ENCODE measurements around the gene HAGHL. TPM values are rescaled to one million over a fixed set of nuclear protein-coding genes. Genes with fewer than 3 reads are reported as not detected.

HAGHL gene, protein sequence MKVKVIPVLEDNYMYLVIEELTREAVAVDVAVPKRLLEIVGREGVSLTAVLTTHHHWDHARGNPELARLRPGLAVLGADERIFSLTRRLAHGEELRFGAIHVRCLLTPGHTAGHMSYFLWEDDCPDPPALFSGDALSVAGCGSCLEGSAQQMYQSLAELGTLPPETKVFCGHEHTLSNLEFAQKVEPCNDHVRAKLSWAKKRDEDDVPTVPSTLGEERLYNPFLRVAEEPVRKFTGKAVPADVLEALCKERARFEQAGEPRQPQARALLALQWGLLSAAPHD
- 1 to 10 TPM in 1 of 2 donors, under 1 TPM in 1; 0.67 to 1.1 TPM for total RNA-seq
- polyA plus RNA-seq = under 1 TPM; 0.25 to 0.32 TPM

DNA sequence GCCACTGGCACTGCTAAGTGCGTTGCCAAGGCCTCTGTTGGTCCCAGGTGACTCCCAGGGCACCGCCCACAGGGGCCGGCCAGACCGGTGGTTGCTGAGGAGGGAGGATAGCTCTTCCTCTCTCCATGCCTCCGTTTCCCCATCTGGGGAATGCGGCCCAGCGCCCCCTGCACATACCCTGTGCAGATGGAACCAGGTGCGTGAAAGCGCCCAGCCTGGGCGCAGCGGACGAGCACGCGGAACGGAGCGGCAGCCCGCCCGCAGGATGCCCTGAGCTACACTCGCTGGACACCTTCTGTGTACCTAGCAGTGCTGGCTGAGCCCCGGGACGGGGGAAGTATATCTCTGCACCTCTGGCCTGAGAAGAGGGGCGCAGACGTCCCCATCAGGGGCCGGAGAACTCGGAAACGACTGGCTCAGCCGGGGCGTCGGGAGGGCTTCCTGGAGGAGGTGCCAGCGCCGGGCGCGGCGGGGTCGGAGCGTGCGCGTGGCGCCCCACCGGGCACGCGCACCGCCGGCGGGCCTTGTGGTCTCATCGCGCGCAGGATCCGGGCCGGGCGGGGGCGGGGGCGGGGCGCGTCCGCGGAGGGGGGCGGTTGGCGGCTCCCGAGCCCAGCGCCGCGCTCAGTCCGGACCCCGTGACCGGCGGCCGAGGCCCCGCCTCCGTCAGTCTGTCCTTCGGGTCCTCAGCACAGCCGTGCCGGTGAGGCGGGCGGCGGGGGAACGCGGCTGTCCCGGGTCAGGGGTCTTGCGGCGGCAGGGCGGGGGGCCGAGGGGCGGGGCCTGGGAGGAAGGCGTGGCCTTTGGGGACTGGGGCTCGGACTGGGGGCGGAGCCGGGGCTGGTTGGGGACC, at the start of gene HAGHL, which contains the start of gene CCDC78:
Gene HAGHL (plus strand): TSS at position 669 of the 853 bp plus-strand sequence. CDS start 404 bp downstream, outside the sequence.
Gene CCDC78 (minus strand): TSS at position 6 of the 853 bp plus-strand sequence. CDS start 76 bp downstream, outside the sequence.
- peak within 1 kb of the TSS in 2 of 3 donors; percentile 23 to 43 for H3K4me3 ChIP-seq (ENCODE audit: low read depth in 1 of 3, low read length in 3 of 3)
- peaks cover 8 to 24% (median 17%) of the 10 kb centered on the region in 4 donors for H3K4me1 ChIP-seq (ENCODE audit: control insufficient read depth in 4 of 4, insufficient read depth in 4 of 4, low read length in 3 of 4)
- peaks cover 0 to 5% (median 0%) of the 10 kb centered on the region in 4 donors for H3K36me3 ChIP-seq (ENCODE audit: control insufficient read depth in 4 of 4, insufficient read depth in 3 of 4, low read depth in 1 of 4, low read length in 3 of 4)
- no peak within 1 kb of the TSS for H3K9ac ChIP-seq (ENCODE audit: low read depth in 1 of 2, low read length in 2 of 2)
- H3K27ac ChIP-seq (ENCODE audit: low read depth in 1 of 2, low read length in 2 of 2) = no peak within 1 kb of the TSS
- peak; percentile 49 for DNase-seq (ENCODE audit: low spot score)
- H3K27me3 ChIP-seq (ENCODE audit: control insufficient read depth in 4 of 4, insufficient read depth in 4 of 4, low read length in 3 of 4) = peaks cover 0 to 2% (median 0%) of the 10 kb centered on the region in 4 donors
- TF ChIP-seq REST (IDR thresholded peaks at IDR 0.05) (no peak), RXRA (IDR thresholded peaks at IDR 0.05) (no peak), EGR1 (IDR thresholded peaks at IDR 0.05; ENCODE audit: low read depth in 2 of 2) (no peak), JUND (IDR thresholded peaks at IDR 0.05) (no peak), HNF4G (IDR thresholded peaks at IDR 0.05) (no peak), HNF4A (conservative IDR thresholded peaks at IDR 0.05) (no peak), GABPA (IDR thresholded peaks at IDR 0.05 in 1 of 2, conservative IDR thresholded peaks at IDR 0.05 in 1 of 2) (no peak), NR2F2 (IDR thresholded peaks at IDR 0.05) (no peak)
- TF ChIP-seq, protein P1, sequence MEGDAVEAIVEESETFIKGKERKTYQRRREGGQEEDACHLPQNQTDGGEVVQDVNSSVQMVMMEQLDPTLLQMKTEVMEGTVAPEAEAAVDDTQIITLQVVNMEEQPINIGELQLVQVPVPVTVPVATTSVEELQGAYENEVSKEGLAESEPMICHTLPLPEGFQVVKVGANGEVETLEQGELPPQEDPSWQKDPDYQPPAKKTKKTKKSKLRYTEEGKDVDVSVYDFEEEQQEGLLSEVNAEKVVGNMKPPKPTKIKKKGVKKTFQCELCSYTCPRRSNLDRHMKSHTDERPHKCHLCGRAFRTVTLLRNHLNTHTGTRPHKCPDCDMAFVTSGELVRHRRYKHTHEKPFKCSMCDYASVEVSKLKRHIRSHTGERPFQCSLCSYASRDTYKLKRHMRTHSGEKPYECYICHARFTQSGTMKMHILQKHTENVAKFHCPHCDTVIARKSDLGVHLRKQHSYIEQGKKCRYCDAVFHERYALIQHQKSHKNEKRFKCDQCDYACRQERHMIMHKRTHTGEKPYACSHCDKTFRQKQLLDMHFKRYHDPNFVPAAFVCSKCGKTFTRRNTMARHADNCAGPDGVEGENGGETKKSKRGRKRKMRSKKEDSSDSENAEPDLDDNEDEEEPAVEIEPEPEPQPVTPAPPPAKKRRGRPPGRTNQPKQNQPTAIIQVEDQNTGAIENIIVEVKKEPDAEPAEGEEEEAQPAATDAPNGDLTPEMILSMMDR (IDR thresholded peaks at IDR 0.05; ENCODE audit: low read depth, low read length, missing input control) = no peak
- WGBS = 3% methylated on average over 88 of the region's 88 CpGs
- no peaks in the 10 kb centered on the region for H3K9me3 ChIP-seq (ENCODE audit: control insufficient read depth in 4 of 4, low read length in 3 of 4)

GRCh38 chr16:677316-678190, 49.4 kb upstream of the HAGHL start:
- H3K36me3 ChIP-seq (ENCODE audit: control insufficient read depth in 4 of 4, insufficient read depth in 3 of 4, low read depth in 1 of 4, low read length in 3 of 4) = peaks cover 11 to 24% (median 17%) of the 10 kb centered on the region in 4 donors
- H3K27ac ChIP-seq (ENCODE audit: low read depth in 1 of 2, low read length in 2 of 2) = no peak overlapping the region
- no peak overlapping the region for H3K9ac ChIP-seq (ENCODE audit: low read depth in 1 of 2, low read length in 2 of 2)
- 73% methylated on average over 57 of the region's 57 CpGs for WGBS
- H3K27me3 ChIP-seq (ENCODE audit: control insufficient read depth in 4 of 4, insufficient read depth in 4 of 4, low read length in 3 of 4) = no peaks in the 10 kb centered on the region
- no peaks in the 10 kb centered on the region for H3K9me3 ChIP-seq (ENCODE audit: control insufficient read depth in 4 of 4, low read length in 3 of 4)
- DNase-seq (ENCODE audit: low spot score) = no peak
- TF ChIP-seq RAD21 (IDR thresholded peaks at IDR 0.05) (no peak), EGR1 (IDR thresholded peaks at IDR 0.05; ENCODE audit: low read depth in 2 of 2) (no peak), YY1 (IDR thresholded peaks at IDR 0.05) (no peak), NR2F2 (IDR thresholded peaks at IDR 0.05) (no peak), FOXA1 (IDR thresholded peaks at IDR 0.05) (no peak), REST (IDR thresholded peaks at IDR 0.05) (no peak), RXRA (IDR thresholded peaks at IDR 0.05) (no peak), GABPA (IDR thresholded peaks at IDR 0.05 in 1 of 2, conservative IDR thresholded peaks at IDR 0.05 in 1 of 2) (no peak), TAF1 (conservative IDR thresholded peaks at IDR 0.05) (no peak)
- TF ChIP-seq, protein P1 (IDR thresholded peaks at IDR 0.05; ENCODE audit: low read depth, low read length, missing input control) = no peak
- TF ChIP-seq, protein P2, sequence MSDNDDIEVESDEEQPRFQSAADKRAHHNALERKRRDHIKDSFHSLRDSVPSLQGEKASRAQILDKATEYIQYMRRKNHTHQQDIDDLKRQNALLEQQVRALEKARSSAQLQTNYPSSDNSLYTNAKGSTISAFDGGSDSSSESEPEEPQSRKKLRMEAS (IDR thresholded peaks at IDR 0.05) = no peak
- no peak overlapping the region for H3K4me3 ChIP-seq (ENCODE audit: low read depth in 1 of 3, low read length in 3 of 3)
- peaks cover 17 to 47% (median 32%) of the 10 kb centered on the region in 4 donors for H3K4me1 ChIP-seq (ENCODE audit: control insufficient read depth in 4 of 4, insufficient read depth in 4 of 4, low read length in 3 of 4)

Measured in liver (tissue), 9 donors.